HG03025 (cell line): ENCODE results near the gene NCKAP5.
"Not testable (repeated sequence)": the region's sequence is repeated elsewhere in the genome, so short reads cannot be mapped to it uniquely, and the experiment has no call there.

Source experiments
- ATAC-seq: cut with Tn5 transposase; IDR thresholded peaks from one replicate; pipeline ENCODE4 v1.9.1; 2021; ENCODE audit warnings: mild to moderate bottlenecking, moderate library complexity; ENCODE audit not compliant: unreplicated experiment, low FRiP score

The NCKAP5 gene

DNA sequence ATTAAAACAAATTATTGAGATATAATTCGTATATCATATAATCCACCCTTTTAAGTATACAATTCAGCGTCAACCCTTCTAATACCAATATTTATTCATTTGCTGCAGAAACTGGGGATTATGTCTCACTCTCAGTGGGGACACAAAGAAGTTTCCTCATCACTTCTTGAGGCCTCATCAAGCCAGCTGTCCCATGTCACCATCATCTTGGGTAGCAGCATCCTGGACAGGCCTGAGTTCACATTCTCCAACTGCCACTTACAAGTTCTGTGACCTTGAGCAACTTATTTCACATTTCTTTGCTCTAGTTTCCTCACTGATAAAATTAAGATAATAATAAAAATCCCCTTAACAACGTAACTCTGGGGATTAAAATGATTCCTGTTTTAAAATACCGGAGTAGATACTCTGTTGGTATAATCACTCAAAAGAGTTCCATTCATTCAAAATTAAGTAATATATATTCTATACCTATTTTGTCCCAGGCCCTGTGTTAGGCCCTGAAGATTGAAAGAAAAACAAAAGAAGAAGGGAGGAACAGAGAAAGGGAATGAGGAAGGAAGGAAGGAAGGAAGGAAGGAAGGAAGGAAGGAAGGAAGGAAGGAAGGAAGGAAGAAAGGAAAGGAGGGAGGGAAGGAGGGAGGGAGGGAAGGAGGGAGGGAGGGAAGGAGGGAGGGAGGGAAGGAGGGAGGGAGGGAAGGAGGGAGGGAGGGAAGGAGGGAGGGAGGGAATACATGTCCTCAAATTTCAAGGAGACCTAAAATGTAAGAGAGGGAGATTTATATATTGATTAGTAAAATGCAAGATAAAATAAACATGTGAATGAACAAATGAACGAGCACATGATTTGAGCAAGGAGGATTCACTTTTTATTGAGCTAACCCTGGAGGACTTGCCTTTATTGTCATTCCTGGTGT is 42.4 kb downstream of the NCKAP5 start:
- no peak for ATAC-seq

GRCh38 chr2:133525090-133525489 is 43.2 kb downstream of the NCKAP5 start:
- ATAC-seq: no peak

- ATAC-seq: no peak
These were observed 44.9 kb downstream of the NCKAP5 start for GRCh38 chr2:133523406-133523805.

GRCh38 chr2:133522204-133522603 is 46.1 kb downstream of the NCKAP5 start:
- ATAC-seq: no peak

GRCh38 chr2:133521146-133521745 is 47.0 kb downstream of the NCKAP5 start:
- ATAC-seq: no peak

GRCh38 chr2:133519677-133520076 is 48.6 kb downstream of the NCKAP5 start:
- not testable (repeated sequence) for ATAC-seq

DNA sequence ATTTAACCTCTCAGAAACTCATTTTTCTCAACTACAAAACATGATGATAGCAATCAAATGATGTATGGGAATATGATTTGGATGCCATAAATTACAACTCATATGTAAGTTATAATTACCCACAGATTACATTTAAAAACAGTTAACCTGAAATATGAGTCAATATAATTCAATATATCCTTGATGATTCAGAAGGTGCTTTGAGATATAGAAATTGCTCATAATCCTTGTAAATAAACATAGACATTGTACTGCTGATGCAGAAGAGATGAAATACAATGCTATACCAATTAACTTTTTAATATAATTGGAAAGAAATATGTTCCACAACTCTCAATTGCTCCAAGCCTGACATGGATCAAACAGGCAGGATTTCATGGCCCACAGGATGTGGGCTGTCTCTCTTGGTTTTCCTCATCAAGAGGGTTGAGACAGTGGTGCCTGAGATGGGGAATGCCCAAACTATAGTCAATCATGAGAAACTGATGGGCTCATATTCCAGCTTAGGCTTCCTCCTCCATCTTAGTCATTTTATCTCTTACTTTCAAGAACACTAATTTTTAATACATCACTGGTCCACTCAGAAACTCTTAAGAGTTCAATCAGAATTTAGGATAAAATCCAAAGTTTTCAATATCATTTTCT is 49.4 kb downstream of the NCKAP5 start:
- ATAC-seq: no peak

DNA sequence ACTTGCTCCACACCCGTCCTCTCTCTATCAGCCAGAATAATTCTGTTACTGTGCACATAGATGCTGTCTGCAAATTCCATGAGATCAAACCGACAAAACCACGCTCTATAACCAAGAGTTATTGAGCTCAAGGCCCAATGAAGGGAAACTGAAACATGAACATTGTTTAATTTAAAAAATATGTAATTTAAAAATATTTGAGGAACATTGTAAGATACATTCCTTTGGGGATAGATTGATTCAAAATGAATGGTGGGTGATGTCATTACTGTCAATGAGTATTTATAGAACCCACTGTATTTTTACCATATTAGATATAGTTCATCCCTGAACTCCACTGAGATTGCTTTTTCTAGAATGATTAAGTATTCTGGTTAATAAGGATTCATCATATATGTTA is 50.4 kb downstream of the NCKAP5 start:
- no peak for ATAC-seq

- ATAC-seq: no peak
These were observed 51.7 kb downstream of the NCKAP5 start for GRCh38 chr2:133516405-133517026.

DNA sequence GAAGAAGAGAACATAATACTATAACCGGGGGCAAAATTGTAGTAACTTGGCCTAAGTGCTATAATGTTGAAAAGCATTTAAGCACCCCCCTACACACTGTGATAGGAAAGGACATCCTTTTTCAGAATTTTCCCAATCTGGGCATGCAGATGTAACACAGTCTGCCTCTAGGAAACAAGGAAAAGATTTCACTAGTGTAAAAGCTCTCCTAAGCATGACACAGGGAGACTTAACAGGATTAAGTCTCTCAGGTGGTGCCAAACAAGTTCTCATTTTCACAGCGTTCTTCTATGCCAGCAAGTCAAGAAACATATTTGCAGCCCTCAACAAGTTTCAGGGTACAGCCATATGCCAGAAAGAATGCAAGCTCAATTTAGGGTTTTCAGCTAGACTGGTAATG is 53.0 kb downstream of the NCKAP5 start:
- ATAC-seq: no peak

- no peak for ATAC-seq
These were observed 54.4 kb downstream of the NCKAP5 start for GRCh38 chr2:133513893-133514292.

GRCh38 chr2:133512121-133512520 is 56.1 kb downstream of the NCKAP5 start:
- ATAC-seq: no peak

GRCh38 chr2:133511679-133512078 is 56.6 kb downstream of the NCKAP5 start:
- ATAC-seq: no peak

- no peak for ATAC-seq
These were observed 58.5 kb downstream of the NCKAP5 start for GRCh38 chr2:133509777-133510176.

GRCh38 chr2:133508546-133509165 is 59.6 kb downstream of the NCKAP5 start:
- ATAC-seq: no peak

- ATAC-seq: no peak
These were observed 61.3 kb downstream of the NCKAP5 start for GRCh38 chr2:133506996-133507395.

- ATAC-seq: no peak
These were observed 63.4 kb downstream of the NCKAP5 start for GRCh38 chr2:133504566-133505505.

- ATAC-seq: no peak
These were observed 64.3 kb downstream of the NCKAP5 start for GRCh38 chr2:133503927-133504326.

- ATAC-seq: peak; percentile 82
These were observed 64.9 kb downstream of the NCKAP5 start for GRCh38 chr2:133503323-133503722.
